ENCODE measurements around the gene PRDM16. TPM values are rescaled to one million over a fixed set of nuclear protein-coding genes. Genes with fewer than 3 reads are reported as not detected.

PRDM16 gene
- total and polyA plus RNA-seq, 2 donors (not counting 1 experiment from before 2014, with no cell fraction given): 0.03 to 0.12 TPM

DNA sequence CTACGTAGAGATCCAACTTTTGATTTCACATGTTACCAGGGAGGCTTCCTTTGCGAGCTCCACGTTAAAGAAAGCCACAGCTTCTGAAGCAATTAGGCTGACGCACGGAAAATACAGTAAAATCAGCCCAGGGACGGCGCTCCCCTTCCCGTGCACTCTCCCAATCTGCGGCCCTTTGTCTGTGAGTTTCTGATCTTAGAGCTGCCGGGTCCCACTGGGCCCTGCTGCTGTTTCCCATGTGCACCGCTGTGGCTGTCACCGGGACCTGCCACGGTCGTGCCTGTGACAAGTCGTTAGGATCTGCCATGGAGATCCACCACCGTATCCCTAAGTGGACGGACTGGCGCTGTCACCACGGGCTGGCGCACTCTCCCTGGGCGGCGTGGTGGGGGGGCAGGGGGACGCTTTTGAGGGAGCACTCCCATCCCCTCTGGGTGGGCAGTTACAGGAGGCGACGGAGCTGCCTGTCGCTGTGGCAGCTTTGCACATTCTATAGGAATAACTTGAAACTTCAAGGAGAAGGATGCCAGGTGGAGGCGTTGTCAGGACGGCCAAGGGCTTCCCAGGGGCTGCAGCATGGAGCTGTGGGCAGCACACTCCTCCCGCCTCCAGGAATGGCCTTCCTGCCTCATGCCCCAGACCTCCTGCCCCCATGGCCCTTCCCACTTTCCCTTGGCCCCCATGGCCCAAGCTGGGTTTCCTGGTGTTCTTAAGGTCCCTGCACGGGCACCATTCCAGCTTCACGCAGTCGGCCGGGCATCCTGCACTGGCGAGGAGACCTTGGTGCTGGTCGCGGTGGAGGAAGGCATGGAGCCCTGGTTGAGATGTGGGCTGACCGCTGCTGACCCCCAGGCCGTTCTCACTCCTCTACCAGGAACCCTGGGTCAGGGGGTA is 85.1 kb downstream of the PRDM16 start:
- Histone ChIP-seq H3K4me1 (ENCODE audit: control insufficient read depth in 2 of 2, insufficient read depth in 2 of 2, low read length in 2 of 2) (no peaks in the 10 kb centered on the region), H3K4me2 (replicated peaks; ENCODE audit: low read depth, low read length, poor library complexity, severe bottlenecking) (no peak overlapping the region), H3K79me2 (ENCODE audit: control insufficient read depth, insufficient read depth, low read length) (no peaks in the 10 kb centered on the region), H3K9ac (ENCODE audit: low read length) (no peak overlapping the region), H3K36me3 (replicated peaks in 1 of 2; ENCODE audit: control extremely low read depth in 1 of 2, control insufficient read depth in 1 of 2, extremely low read depth in 1 of 2, insufficient read depth in 2 of 2, low read length in 1 of 2) (no peaks in the 10 kb centered on the region), H3K27me3 (replicated peaks in 1 of 4; ENCODE audit: control extremely low read depth in 1 of 4, control insufficient read depth in 3 of 4, insufficient read depth in 4 of 4, low read length in 3 of 4) (peaks cover 0 to 10% (median 0%) of the 10 kb centered on the region in 4 experiments), H3K9me3 (ENCODE audit: control extremely low read depth in 1 of 3, control insufficient read depth in 2 of 3, insufficient read depth in 1 of 3, low read length in 2 of 3) (no peaks in the 10 kb centered on the region), H2AFZ (ENCODE audit: insufficient read depth, low read depth, low read length, poor library complexity, severe bottlenecking) (no peak overlapping the region), H3K27ac (ENCODE audit: low read length in 2 of 2) (no peak overlapping the region), H3K4me3 (ENCODE audit: control extremely low read depth in 1 of 5, extremely low read depth in 1 of 5, insufficient read depth in 1 of 5, low read depth in 2 of 5, low read length in 4 of 5) (no peak overlapping the region), H4K20me1 (ENCODE audit: control insufficient read depth, insufficient read depth, low read length, poor library complexity, severe bottlenecking) (no peaks in the 10 kb centered on the region)
- CTCF ChIA-PET: no interaction called here
- Mint-ChIP-seq H3K4me3 (no peak overlapping the region), H3K27me3 (peaks cover 16% of the 10 kb centered on the region), H3K4me1 (no peaks in the 10 kb centered on the region), H3K9me3 (ENCODE audit: insufficient read depth) (no peaks in the 10 kb centered on the region), H3K27ac (no peak overlapping the region)
- WGBS (ENCODE audit: insufficient coverage): 95% methylated on average over 29 of the region's 38 CpGs
- TF ChIP-seq, protein P1, sequence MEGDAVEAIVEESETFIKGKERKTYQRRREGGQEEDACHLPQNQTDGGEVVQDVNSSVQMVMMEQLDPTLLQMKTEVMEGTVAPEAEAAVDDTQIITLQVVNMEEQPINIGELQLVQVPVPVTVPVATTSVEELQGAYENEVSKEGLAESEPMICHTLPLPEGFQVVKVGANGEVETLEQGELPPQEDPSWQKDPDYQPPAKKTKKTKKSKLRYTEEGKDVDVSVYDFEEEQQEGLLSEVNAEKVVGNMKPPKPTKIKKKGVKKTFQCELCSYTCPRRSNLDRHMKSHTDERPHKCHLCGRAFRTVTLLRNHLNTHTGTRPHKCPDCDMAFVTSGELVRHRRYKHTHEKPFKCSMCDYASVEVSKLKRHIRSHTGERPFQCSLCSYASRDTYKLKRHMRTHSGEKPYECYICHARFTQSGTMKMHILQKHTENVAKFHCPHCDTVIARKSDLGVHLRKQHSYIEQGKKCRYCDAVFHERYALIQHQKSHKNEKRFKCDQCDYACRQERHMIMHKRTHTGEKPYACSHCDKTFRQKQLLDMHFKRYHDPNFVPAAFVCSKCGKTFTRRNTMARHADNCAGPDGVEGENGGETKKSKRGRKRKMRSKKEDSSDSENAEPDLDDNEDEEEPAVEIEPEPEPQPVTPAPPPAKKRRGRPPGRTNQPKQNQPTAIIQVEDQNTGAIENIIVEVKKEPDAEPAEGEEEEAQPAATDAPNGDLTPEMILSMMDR (IDR thresholded peaks at IDR 0.05): no peak
- no peak for TF ChIP-seq EZH2 (IDR thresholded peaks at IDR 0.05; ENCODE audit: borderline replicate concordance, insufficient read depth, low read depth, low read length, poor library complexity, severe bottlenecking)
- intact Hi-C loops (cut with micrococcal nuclease): no loop called here
- ATAC-seq (ENCODE audit: low read depth) (no peak), DNase-seq (no peak)
- POLR2A ChIA-PET: no interaction called here
